Ishikawa (cell line): Measurements from ENCODE around the gene SMPD1.

Experiments
- CEBPB ChIP-seq: IDR thresholded peaks from 2 replicates; pipeline ENCODE4 v1.6.1; 2012
- CREB1 ChIP-seq: IDR thresholded peaks from 2 replicates; pipeline ENCODE4 v1.6.1; 2012; ENCODE audit warnings: low read depth
- EGR1 ChIP-seq: IDR thresholded peaks from 2 replicates; pipeline ENCODE4 v1.6.1; 2012
- EP300 ChIP-seq: IDR thresholded peaks from 2 replicates; pipeline ENCODE4 v1.6.1; 2012; ENCODE audit warnings: borderline replicate concordance
- FOXM1 ChIP-seq: IDR thresholded peaks from 2 replicates; pipeline ENCODE4 v1.6.1; 2012; ENCODE audit warnings: low read depth, borderline replicate concordance
- NFIC ChIP-seq: IDR thresholded peaks from 2 replicates; pipeline ENCODE4 v1.6.1; 2012
- RAD21 ChIP-seq: IDR thresholded peaks from 2 replicates; pipeline ENCODE4 v1.6.1; 2012; ENCODE audit warnings: low read depth
- REST ChIP-seq: IDR thresholded peaks from 2 replicates; pipeline ENCODE4 v1.6.1; 2012; ENCODE audit warnings: low read depth, mild to moderate bottlenecking
- TAF1 ChIP-seq: IDR thresholded peaks from 2 replicates; pipeline ENCODE4 v1.6.1; 2012; ENCODE audit warnings: low read depth, mild to moderate bottlenecking
- TCF12 ChIP-seq: IDR thresholded peaks from 2 replicates; pipeline ENCODE4 v1.6.1; 2012; ENCODE audit warnings: low read depth
- TEAD4 ChIP-seq: IDR thresholded peaks from 2 replicates; pipeline ENCODE4 v1.6.1; 2012
- YY1 ChIP-seq: IDR thresholded peaks from 2 replicates; pipeline ENCODE4 v1.6.1; 2012; ENCODE audit warnings: low read depth
- ZBTB7A ChIP-seq: IDR thresholded peaks from 2 replicates; pipeline ENCODE4 v1.6.1; 2012; ENCODE audit warnings: low read depth
- TF ChIP-seq, protein P1 (sequence below): IDR thresholded peaks from 2 replicates; pipeline ENCODE4 v1.6.1; 2012
- TF ChIP-seq, protein P2 (sequence below): IDR thresholded peaks from 2 replicates; pipeline ENCODE4 v1.6.1; 2012

Gene SMPD1

DNA sequence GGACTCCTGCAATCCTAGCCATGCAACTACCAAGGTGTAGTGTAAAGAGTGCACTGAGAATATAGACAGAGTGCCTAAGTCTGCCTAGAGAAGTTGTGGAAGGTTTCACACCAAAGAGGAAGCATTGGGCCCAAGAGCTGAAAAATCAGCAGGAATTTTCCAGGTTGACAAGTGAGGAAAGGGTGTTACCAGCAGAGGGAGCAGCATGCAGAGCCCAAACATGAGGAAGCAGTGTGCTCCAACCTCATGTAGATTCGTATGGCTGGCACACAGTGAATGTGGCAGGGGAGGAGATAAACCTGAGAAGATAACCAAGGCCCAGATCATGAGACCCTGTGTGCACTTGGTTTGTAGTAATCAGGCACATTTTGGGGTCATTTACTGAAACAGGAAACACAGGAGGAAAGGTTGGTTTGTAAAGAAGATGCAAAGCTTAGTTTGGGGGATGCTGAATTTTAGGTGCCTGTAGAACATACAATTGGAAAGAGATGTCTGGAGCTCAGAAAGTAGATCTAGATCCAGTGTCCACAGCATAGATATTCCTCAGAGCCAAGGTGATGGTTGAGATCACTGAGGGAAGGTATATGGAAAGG lies 48.8 kb downstream of the SMPD1 start:
- TF ChIP-seq RAD21, result peak; percentile 51; the same call in 1 of the 2 replicates
- TF ChIP-seq CEBPB, result no peak

GRCh38 chr11:6440906-6441358 lies 50.7 kb downstream of the SMPD1 start, which contains the start of gene HPX:
TSS of gene HPX (minus strand) at chr11:6440987. CDS start at chr11:6440963, 24 bp downstream.
- no peak for TF ChIP-seq RAD21
- no peak for TF ChIP-seq TAF1
- TF ChIP-seq CREB1, result no peak
- TF ChIP-seq NFIC, result no peak
- no peak for TF ChIP-seq TEAD4
- TF ChIP-seq, protein P1, sequence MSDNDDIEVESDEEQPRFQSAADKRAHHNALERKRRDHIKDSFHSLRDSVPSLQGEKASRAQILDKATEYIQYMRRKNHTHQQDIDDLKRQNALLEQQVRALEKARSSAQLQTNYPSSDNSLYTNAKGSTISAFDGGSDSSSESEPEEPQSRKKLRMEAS, result no peak
- no peak for TF ChIP-seq ZBTB7A
- no peak for TF ChIP-seq REST
- no peak for TF ChIP-seq FOXM1
- TF ChIP-seq EGR1, result no peak
- no peak for TF ChIP-seq TCF12
- no peak for TF ChIP-seq CEBPB
- no peak for TF ChIP-seq YY1
- no peak for TF ChIP-seq EP300
- TF ChIP-seq, protein P2, sequence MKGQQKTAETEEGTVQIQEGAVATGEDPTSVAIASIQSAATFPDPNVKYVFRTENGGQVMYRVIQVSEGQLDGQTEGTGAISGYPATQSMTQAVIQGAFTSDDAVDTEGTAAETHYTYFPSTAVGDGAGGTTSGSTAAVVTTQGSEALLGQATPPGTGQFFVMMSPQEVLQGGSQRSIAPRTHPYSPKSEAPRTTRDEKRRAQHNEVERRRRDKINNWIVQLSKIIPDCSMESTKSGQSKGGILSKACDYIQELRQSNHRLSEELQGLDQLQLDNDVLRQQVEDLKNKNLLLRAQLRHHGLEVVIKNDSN, result no peak

- no peak for TF ChIP-seq CEBPB
- no peak for TF ChIP-seq NFIC
- no peak for TF ChIP-seq ZBTB7A
- no peak for TF ChIP-seq EGR1
- TF ChIP-seq TCF12, result no peak
- TF ChIP-seq, protein P2, result no peak
- TF ChIP-seq YY1, result no peak
- no peak for TF ChIP-seq REST
- TF ChIP-seq FOXM1, result no peak
- no peak for TF ChIP-seq CREB1
- TF ChIP-seq, protein P1, result no peak
- TF ChIP-seq EP300, result no peak
- TF ChIP-seq TEAD4, result no peak
- TF ChIP-seq TAF1, result no peak
- no peak for TF ChIP-seq RAD21
These were observed 52.2 kb downstream of the SMPD1 start for GRCh38 chr11:6442441-6442840.

DNA sequence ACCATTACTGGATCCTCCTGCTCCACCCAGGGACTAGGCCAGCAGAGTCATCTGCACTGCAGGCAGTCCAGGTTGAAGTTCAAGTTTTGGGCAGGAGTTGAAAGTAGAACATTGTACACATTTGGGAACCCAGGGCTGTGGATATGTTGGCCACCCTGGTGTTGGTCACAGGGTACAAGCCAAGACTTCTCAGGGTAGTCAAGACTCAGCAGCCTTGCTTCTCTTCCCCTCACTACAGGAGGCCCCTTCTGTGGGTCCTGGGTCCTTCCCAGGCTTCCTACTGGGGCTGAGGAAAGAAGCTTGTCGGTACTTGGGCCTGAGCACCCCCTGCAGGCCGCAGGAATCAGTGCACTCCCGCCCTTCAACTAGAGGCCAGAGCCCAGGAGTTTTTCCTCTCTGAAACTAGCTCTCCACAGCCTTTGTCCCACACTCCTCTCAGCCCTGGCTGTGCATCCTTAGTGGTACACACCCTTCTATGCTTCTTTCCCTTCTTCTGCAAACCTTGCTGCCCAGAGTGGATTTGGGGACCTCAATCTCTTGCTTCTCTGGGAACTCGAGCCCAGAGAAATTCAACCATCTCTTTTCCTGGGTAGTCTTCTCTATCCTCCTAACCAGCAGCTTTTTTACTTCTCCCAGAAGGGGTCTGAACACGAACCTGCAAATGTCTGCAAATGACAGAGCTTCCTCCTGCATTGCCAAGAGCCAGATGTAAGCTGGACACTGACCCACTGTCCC lies 53.2 kb downstream of the SMPD1 start:
- TF ChIP-seq, protein P2, result no peak
- peak; percentile 73 for TF ChIP-seq RAD21
